Retinal pigment epithelial cell (primary cell): ENCODE measurements around the gene CSF1R.

ENCODE experiments used
- DNase-seq: peaks from one replicate; pipeline ENCODE4 v3.0.0-alpha.2; 2010; ENCODE audit warnings: low read depth
- H3K4me3 ChIP-seq: 2 replicates; pipeline ENCODE4 v1.5.1; 2011; ENCODE audit warnings: mild to moderate bottlenecking, low read length, control low read depth, moderate library complexity
- TF ChIP-seq, protein P1 (sequence below): conservative IDR thresholded peaks from 2 replicates; pipeline ENCODE4 v1.5.1; 2011; ENCODE audit warnings: low read depth, low read length, control low read depth, inconsistent platforms

The CSF1R gene

DNA sequence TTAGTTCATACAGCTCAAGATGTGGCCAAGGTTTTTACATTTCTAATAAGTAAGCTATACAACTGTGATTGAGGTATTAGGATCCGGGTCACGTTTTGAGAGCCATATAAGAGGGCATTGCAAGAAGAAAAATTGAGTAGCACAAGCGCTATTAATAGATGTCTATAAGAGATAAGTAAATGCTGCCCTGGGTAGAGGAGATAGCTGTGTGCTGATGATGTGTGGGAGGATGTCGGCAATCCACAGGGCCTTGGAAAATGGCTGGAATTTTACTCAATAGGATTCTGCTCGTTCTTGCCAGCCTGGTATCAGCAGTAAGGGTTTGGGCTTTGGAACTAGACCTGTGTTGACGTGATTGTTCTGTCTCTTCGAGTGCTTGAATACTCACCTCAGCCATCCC lies 41.6 kb downstream of the CSF1R start:
- TF ChIP-seq, protein P1, sequence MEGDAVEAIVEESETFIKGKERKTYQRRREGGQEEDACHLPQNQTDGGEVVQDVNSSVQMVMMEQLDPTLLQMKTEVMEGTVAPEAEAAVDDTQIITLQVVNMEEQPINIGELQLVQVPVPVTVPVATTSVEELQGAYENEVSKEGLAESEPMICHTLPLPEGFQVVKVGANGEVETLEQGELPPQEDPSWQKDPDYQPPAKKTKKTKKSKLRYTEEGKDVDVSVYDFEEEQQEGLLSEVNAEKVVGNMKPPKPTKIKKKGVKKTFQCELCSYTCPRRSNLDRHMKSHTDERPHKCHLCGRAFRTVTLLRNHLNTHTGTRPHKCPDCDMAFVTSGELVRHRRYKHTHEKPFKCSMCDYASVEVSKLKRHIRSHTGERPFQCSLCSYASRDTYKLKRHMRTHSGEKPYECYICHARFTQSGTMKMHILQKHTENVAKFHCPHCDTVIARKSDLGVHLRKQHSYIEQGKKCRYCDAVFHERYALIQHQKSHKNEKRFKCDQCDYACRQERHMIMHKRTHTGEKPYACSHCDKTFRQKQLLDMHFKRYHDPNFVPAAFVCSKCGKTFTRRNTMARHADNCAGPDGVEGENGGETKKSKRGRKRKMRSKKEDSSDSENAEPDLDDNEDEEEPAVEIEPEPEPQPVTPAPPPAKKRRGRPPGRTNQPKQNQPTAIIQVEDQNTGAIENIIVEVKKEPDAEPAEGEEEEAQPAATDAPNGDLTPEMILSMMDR = no peak
- DNase-seq = no peak
- no peak overlapping the region for H3K4me3 ChIP-seq

DNA sequence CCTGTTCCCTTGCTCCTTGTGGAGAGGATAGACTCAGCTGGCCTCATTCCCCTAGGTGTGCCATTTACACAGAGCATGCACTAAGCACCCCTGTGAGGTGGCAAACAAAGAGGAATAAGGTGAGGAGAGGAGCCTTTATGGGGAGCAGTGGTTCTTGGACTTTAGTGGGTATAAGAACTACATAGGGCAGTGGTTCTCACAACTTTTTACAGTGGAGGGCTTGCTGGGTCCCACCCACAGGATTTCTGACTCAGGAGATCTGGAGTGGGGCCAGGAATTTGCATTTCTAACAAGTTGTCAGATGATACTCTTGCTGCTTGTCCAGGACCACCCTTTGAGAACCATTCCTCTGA lies 42.0 kb downstream of the CSF1R start:
- DNase-seq = peak; percentile 64
- TF ChIP-seq, protein P1 = no peak
- H3K4me3 ChIP-seq = no peak overlapping the region

DNA sequence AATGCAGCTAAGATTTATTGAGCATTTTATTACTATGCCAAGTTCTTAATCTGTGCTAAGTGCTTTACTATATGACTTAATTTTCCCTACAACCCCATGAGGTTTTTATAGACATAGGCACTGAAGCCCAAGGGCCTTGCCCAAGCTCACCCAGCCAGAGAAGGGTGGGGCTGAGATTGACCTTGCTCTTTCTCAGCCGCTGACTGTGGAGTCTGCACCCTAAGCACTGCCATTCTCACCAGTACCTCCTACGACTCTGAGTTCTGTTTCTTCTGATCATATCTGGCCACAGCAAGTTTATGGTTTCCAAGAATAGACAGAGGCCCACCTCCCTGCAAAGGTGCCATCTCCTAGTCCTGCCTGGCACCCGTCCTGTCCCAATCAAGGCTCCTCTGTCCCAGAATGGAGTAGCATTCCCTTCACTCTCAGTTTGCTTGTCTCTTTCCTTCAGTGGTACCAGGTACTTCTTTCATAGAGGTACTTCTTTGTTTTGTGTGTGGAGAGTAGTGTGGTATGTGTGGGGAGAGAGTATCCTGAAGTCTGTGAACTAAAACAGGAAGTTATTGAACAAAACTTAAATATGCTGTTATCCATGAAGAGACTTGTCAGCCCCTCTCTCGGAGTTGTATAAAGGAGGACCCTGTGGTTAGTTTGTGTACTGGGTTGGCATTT lies 42.6 kb downstream of the CSF1R start:
- H3K4me3 ChIP-seq = no peak overlapping the region
- TF ChIP-seq, protein P1 = no peak
- DNase-seq = no peak

DNA sequence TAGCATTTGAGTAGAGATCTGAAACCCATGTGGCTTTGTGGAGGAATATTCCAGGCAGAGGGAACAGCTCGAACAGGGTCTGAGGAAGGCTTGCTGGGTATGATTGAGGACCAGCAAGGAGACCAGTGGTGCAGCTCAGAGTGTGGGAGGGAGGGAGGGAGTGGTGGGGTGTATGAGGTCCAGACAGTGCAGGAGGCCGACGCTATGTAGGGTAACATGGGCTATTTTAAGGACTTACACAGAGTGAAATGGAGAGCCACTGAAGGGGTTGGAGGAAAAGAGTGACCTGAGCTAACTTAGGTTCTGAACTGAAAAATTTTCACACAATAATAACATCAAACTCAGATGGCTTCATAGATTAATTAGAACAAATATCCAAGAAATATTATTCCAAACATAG lies 43.9 kb downstream of the CSF1R start:
- TF ChIP-seq, protein P1 = no peak
- no peak overlapping the region for H3K4me3 ChIP-seq
- DNase-seq = no peak

DNA sequence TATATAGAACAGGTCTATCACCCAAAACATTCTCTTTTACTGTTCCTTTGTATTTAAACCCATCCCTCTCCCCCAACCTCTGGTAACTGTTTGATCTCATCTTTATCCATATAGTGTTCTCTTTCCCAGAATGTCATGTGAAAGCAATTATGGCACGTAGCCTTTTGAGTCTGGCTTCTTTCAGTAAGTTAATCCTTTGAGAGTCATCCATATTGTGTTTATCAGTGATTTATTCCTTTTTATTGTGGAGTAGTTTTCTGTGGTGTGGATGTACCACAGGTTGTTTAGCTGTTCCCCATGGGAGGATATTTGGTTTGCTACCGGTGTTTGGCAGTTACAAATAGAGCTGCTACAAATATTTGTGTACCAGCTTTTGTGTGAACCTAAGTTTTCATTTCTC lies 47.8 kb downstream of the CSF1R start:
- TF ChIP-seq, protein P1 = no peak
- no peak for DNase-seq
- H3K4me3 ChIP-seq = no peak overlapping the region

DNA sequence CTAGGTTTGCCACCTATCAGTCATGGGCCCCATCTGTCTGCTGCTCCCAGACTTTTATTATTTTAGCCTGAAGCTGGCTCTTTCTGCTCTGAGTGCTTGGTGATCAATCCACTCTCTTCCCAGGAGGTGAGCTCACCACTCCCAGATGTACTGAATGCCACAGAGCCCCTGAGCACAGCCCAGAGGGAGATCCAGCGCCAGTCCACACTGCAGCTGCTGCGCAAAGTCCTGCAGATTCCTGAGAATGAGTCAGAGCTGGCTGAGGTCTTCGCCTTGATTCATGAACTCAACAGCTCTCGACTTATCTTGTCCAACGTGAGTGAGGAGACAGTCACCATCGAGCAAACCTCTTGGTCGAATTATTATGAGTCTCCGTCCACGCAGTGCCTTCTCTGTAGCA lies 49.8 kb downstream of the CSF1R start:
- TF ChIP-seq, protein P1 = no peak
- DNase-seq = no peak
- no peak overlapping the region for H3K4me3 ChIP-seq

DNA sequence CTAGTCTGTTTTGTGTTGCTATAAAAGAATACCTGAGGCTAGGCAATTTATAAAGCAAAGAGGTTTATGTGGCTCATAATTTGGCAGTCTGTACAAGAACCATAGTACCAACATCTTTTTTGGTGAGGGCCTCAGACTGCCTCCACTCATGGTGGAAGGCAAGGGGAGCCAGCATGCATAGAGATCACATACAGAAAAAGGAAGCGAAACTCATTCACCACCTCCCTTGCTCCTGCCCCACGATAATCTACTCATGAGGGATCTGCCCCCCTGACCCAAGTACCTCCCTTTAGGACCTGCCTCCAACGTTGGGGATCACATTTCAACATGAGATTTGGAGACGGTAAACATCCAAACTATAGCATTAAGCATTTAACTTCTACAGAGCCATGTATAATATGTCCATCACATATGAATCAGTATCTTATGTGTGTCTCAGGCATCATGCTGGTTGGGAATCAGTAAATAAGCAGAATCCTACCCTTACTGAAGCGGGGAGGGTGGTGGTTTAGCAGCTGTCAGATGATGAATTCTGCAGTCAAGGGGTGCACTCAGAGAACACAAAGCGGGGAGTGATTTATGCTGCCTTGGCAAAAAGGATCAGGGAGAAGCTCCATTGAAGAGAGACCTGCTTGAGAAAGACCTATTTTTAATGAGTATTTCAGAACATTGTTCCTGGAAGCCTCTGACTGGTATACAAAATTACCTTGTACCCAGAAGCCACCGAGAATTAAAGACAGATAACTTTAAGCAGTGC lies 51.0 kb downstream of the CSF1R start:
- H3K4me3 ChIP-seq = no peak overlapping the region
- DNase-seq = no peak
- TF ChIP-seq, protein P1 = no peak
